ENCODE data around the gene AFF3.
"Not testable (repeated sequence)": the region's sequence is repeated elsewhere in the genome, so short reads cannot be mapped to it uniquely, and the experiment has no call there.

AFF3 gene

GRCh38 chr2:99682275-99683060, 459.9 kb downstream of the AFF3 start:
- no peak for DNase-seq

- no peak for DNase-seq
Observed at GRCh38 chr2:99680946-99681345, 461.4 kb downstream of the AFF3 start.

- no peak for DNase-seq
Observed at GRCh38 chr2:99679518-99679917, 462.9 kb downstream of the AFF3 start.

- no peak for DNase-seq
Observed at GRCh38 chr2:99678625-99679024, 463.8 kb downstream of the AFF3 start.

GRCh38 chr2:99677814-99678213, 464.6 kb downstream of the AFF3 start:
- DNase-seq: no peak

- no peak for DNase-seq
Observed at GRCh38 chr2:99675130-99675661, 467.2 kb downstream of the AFF3 start.

GRCh38 chr2:99674090-99674489, 468.3 kb downstream of the AFF3 start:
- no peak for DNase-seq

- no peak for DNase-seq
Observed at GRCh38 chr2:99672766-99673350, 469.5 kb downstream of the AFF3 start.

- no peak for DNase-seq
Observed at GRCh38 chr2:99670768-99671734, 471.3 kb downstream of the AFF3 start.

- no peak for DNase-seq
Observed at GRCh38 chr2:99666256-99666655, 476.1 kb downstream of the AFF3 start.

GRCh38 chr2:99663641-99664040, 478.7 kb downstream of the AFF3 start:
- no peak for DNase-seq

- DNase-seq: no peak
Observed at GRCh38 chr2:99662761-99663341, 479.5 kb downstream of the AFF3 start.

GRCh38 chr2:99661761-99662160, 480.6 kb downstream of the AFF3 start:
- not testable (repeated sequence) for DNase-seq

- no peak for DNase-seq
Observed at GRCh38 chr2:99660616-99661406, 481.6 kb downstream of the AFF3 start.

GRCh38 chr2:99659874-99660273, 482.5 kb downstream of the AFF3 start:
- DNase-seq: no peak

- DNase-seq: no peak
Observed at GRCh38 chr2:99657691-99658258, 484.6 kb downstream of the AFF3 start.

GRCh38 chr2:99656994-99657393, 485.4 kb downstream of the AFF3 start:
- DNase-seq: no peak

- DNase-seq: no peak
Observed at GRCh38 chr2:99653433-99653832, 489.0 kb downstream of the AFF3 start.

GRCh38 chr2:99652862-99653261, 489.5 kb downstream of the AFF3 start:
- no peak for DNase-seq

- DNase-seq: no peak
Observed at GRCh38 chr2:99651930-99652670, 490.3 kb downstream of the AFF3 start.
